Skin of body (tissue), 2 donors: ENCODE data around the gene IGFLR1. TPM values are rescaled to one million over a fixed set of nuclear protein-coding genes. Genes with fewer than 3 reads are reported as not detected.

Experiments
- DNase-seq: peaks from one replicate; lab custom pipeline; 2025; lab: John Stamatoyannopoulos, UW
- total RNA-seq: library from RNA; depleted of rRNA; stranded (reverse); fragments of >200 nt; gene quantifications from one replicate; pipeline ENCODE4 v1.2.3, GENCODE V29; 2014

The IGFLR1 gene
- total RNA-seq, 1 donor from 2014 or later: 1.2 TPM

GRCh38 chr19:35740423-35741202 lies 1.6 kb downstream of the IGFLR1 start:
- DNase-seq: peak; percentile 95

- no peak for DNase-seq
Observed at GRCh38 chr19:35740108-35740422, 2.2 kb downstream of the IGFLR1 start.

- no peak for DNase-seq
Observed at GRCh38 chr19:35739275-35740107, 2.8 kb downstream of the IGFLR1 start.

DNA sequence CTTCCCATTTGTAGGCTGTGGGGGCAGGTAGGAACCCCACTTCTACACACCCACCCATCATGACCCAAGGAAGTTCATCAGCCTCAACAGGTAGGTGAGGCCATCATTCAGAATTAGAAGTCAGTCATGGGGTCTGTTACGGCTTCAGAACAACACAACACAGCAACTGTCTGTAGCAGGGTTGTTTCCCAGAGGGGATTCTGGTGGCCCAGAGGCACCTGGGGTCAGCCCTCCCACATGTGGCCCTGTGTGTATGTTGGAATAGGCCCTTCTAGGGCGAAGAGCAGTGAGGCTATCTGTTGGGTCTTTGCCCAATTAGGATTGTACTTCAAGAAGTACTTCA lies 3.4 kb downstream of the IGFLR1 start:
- no peak for DNase-seq

GRCh38 chr19:35738021-35738886 lies 4.0 kb downstream of the IGFLR1 start:
- DNase-seq: no peak

DNA sequence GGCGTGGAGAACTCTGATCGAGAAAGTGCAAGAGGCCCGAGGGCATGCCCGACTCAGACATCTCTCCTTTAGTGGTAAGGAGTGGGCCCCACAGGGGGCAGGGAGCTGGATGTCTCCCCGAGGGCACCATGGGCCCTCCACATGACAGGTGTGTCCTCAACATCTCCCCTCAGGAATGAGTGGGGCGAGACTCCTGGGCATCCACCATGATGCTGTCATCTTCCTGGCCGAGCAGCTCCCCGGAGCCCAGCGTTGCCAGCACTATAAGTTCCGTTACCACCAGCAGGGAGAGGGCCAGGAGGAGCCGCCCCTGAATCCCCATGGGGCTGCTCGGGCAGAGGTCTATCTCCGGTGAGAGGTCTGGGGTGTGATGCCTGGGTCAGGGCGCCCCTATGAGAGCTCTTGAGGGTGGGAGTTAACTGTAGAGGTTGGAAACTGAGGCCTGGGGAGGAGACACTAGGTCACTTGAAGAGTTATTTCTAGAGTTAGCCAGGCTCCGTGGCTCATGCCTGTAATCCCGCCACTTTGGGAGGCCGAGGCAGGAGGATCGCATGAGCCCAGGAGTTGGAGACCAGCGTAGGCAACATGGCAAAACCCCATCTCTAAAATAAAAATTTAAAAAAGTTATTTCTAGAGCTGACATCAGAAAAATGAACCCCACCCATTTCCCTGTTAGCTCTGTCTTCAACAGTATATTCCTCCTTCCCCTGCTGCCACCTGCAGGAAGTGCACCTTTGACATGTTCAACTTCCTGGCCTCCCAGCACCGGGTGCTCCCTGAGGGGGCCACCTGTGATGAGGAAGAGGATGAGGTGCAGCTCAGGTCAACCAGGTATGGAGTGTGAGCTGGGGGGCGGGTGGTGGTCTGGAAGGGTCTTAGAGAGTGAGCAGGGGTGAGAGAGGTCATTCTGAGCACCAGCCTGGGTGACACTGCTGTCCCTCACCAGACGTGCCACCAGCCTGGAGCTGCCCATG lies 5.1 kb downstream of the IGFLR1 start:
- DNase-seq: no peak

DNA sequence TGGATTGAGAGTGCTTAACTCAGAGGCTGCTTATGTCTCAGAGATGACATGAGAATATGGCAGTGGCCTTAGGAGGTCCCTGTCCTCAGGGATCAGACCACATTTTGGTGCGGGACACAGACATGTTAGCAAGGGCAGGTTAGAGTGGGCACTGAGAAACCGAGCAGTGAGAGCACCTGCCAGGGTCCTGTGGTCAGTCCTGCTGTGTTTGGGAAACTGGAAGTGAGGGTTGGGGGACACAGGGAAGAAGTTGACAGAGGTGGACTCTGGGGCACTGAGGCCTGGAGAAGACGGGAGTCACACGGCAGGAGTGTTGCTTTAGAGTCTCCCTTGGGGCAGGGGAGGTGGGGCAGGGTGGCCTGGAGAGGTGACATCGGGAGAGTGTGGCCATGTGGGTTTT lies 7.4 kb downstream of the IGFLR1 start:
- DNase-seq: no peak

DNA sequence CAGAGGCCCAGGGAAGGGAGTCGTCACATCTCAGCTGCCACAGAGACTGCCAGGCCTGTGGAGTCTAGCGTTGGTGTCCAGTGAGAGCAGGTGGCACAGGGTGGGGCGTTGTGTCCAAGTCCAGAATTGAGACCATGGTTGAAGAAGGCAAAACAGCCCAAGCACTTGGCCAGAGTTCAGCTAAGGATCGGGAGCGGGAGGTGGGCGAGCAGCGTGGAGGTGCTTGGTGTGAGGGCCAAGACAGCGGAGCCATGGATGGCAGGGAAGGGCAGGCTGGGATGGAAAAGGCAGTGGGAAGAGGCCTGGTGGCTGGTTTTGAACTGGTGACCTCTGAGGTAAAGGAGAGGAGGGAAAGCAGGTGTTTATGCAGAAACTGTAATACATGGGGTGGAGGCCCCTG lies 8.0 kb downstream of the IGFLR1 start:
- DNase-seq: no peak

DNA sequence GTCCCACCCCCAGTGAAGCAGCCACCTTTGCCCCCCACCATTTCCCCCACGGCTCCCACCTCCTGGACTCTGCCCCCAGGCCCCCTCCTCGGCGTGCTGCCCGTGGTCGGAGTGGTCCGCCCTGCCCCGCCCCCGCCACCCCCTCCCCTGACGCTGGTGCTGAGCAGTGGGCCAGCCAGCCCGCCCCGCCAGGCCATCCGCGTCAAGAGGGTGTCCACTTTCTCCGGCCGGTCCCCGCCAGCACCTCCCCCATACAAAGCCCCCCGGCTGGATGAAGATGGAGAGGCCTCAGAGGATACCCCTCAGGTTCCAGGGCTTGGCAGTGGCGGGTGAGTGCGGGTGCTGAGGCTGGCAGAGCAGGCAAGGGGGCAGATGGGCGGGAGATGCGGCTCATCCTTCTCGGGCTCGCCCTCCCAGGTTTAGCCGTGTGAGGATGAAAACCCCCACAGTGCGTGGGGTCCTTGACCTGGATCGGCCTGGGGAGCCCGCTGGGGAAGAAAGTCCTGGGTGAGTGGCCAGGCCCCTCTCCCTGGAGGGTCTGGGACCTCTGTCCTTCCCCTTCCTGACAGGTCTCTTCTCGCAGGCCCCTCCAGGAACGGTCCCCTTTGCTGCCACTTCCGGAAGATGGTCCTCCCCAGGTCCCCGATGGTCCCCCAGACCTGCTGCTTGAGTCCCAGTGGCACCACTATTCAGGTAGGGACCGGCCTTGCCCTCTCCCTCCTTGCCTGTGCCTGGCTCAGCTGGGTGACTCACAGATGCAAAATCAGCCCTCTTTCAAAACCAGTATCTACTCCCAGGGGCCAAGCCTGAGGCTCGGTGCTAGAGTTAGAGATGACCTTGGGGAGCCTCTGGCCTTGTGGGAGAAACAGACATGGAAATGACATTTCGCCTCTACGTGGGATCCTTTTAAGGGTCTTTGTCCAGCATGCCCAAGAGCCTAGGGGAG lies 8.8 kb downstream of the IGFLR1 start:
- no peak for DNase-seq

- no peak for DNase-seq
Observed at GRCh38 chr19:35732540-35733179, 9.6 kb downstream of the IGFLR1 start.

- no peak for DNase-seq
Observed at GRCh38 chr19:35731779-35732405, 10.4 kb downstream of the IGFLR1 start.

GRCh38 chr19:35731353-35731752 lies 10.9 kb downstream of the IGFLR1 start:
- DNase-seq: no peak

DNA sequence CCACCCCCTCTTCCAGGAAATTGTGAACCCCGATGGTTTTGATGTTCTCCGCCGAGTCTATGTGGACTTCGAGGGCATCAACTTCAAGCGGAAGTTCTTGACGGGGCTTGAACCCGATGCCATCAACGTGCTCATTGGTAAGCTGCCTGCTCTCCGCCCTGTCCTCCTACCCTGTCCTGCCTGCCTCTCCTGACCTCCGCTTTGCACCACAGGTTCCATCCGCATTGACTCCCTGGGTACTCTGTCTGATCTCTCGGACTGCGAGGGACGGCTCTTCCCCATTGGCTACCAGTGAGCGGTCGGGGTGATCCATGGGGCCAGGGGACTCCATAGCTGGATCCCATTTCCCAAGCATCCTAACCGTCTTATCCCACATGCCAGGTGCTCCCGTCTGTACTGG lies 11.9 kb downstream of the IGFLR1 start:
- no peak for DNase-seq

- DNase-seq: no peak
Observed at GRCh38 chr19:35729763-35730162, 12.5 kb downstream of the IGFLR1 start.

GRCh38 chr19:35729021-35729420 lies 13.2 kb downstream of the IGFLR1 start:
- DNase-seq: no peak

DNA sequence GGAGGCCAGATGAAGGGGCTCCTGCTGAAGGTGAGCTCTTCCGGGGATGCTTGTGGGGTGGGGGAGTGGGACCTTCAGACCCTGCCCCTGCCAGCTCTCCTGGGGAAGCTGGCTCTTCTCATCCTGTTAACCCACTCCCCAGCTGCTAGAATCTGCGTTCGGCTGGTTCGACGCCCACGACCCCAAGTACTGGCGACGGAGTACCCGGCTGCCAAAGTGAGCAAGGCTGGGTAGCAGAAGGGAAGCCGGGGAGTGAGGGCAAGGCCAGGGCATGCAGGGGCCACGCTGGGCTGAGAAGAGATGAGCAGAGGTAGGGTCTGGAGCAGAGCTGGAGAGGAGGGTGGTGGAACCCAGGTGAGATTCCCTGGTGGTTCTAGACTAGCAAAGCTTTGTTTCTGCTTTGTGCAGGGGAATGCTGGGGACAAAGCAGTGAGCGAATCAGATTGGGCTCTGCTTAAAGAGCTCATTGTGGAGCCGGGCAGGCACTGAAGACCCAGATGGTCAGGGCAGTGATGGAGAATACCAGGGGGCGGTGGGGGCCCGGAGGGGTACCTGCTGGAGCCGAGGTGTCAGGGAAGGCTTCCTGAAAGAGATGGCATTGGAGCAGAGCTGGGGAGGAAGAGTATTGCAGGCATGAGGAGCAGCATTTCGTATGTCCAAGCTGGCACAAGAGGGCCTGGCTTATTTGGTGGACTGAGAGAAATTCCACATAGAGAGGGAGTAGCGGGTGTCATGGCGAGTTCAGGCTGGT lies 14.1 kb downstream of the IGFLR1 start:
- no peak for DNase-seq

DNA sequence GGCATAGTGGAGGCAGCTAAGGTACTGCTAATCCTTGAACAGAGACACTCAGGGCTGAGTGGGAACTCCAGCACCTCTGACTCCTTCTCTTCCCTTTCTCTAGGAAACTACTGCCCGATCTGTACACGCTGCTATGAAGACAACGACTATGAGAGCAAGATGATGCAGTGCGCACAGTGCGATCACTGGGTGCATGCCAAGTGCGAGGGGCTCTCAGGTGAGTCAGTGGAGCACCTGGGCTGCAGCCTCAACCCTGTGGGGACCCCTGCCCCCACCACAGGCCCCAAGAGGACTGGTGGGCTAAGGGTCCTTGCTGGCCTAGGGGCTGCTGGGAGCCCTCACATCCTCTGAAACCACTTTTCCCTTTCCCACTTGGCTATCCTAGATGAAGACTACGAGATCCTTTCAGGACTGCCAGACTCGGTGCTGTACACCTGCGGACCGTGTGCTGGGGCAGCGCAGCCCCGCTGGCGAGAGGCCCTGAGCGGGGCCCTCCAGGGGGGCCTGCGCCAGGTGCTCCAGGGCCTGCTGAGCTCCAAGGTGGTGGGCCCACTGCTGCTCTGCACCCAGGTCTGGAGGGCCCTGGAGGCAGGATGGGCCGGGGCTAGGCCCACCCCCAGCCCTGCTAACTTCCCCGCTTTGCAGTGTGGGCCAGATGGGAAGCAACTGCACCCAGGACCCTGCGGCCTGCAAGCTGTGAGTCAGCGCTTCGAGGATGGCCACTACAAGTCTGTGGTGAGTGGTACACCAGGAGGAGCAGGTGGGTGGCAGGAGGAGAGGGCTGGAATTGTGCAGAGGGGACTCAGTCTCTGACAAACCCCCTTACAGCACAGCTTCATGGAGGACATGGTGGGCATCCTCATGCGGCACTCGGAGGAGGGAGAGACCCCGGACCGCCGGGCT lies 14.9 kb downstream of the IGFLR1 start:
- no peak for DNase-seq
